ENCODE data around the gene SPACA4. TPM values are rescaled to one million over a fixed set of nuclear protein-coding genes. Genes with fewer than 3 reads are reported as not detected.

Gene SPACA4
- total RNA-seq, 1 experiment from 2014 or later: not detected

DNA sequence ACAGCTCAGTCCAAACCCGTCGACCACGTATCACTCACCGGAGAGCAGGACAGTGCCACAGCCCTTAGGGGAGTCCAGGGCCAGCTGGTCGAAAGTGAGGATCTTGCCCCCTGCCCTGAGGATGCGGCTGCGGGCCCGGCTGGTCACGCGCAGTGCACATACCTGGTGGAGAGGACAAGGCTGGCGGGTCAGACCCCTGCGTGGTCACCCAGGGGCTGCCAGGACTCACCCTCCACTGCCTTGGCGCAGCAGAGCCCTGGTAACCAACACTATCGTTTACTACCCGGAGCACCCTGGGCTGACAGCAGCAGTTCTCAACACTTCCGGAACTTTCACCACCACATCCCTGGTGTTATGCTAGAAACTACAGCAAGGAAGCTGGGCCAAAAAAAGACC lies 9.5 kb downstream of the SPACA4 start:
- POLR2A ChIA-PET: interaction anchor here (0.6 to 7.2 kb wide), 9 partner anchors 17 to 836 kb away, joined by 3 to 108 read pairs (median 5); partner anchors contain the start of genes CA11, DBP and PPP1R15A
- CTCF ChIA-PET: interaction anchor here (0.9 to 1.2 kb wide), 3 partner anchors 10 to 128 kb away, joined by 3 to 6 read pairs (median 4); no protein-coding TSS in a partner anchor
- peak overlapping the region; percentile 87 for H3K4me3 Mint-ChIP-seq (ENCODE audit: unreplicated experiment)

DNA sequence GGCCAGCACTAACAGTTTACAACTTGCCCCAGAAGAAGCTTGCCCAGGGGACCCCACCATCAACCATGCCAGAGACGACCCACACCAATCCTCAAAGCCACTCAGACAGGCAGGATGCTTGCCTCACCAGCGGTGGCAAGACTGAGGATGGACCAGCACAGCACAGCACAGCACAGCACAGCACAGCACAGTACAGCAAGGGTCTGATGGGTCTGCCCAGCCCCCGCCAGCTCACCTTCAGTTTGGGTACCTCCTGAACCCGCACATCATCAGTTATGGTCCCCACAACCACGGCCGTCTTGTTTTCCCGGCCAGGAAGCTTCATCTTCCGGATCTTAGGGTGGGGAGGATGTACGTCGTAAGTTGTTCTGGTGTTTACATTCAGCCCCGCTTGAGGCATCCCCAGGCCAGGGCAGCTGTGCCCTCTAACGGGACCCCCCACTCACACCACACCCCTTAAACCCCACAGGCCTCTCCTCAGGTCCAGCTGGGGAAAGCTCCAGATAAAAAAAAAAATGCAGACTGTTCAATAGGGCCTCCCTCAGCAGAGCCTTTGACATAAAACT lies 10.0 kb downstream of the SPACA4 start:
- TF ChIP-seq, protein P1, sequence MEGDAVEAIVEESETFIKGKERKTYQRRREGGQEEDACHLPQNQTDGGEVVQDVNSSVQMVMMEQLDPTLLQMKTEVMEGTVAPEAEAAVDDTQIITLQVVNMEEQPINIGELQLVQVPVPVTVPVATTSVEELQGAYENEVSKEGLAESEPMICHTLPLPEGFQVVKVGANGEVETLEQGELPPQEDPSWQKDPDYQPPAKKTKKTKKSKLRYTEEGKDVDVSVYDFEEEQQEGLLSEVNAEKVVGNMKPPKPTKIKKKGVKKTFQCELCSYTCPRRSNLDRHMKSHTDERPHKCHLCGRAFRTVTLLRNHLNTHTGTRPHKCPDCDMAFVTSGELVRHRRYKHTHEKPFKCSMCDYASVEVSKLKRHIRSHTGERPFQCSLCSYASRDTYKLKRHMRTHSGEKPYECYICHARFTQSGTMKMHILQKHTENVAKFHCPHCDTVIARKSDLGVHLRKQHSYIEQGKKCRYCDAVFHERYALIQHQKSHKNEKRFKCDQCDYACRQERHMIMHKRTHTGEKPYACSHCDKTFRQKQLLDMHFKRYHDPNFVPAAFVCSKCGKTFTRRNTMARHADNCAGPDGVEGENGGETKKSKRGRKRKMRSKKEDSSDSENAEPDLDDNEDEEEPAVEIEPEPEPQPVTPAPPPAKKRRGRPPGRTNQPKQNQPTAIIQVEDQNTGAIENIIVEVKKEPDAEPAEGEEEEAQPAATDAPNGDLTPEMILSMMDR (IDR thresholded peaks at IDR 0.05; ENCODE audit: unreplicated experiment): no peak
- no TSS peak for BruUV-seq (replicated peaks)
- Mint-ChIP-seq H3K4me3 (ENCODE audit: unreplicated experiment) (peak overlapping the region; percentile 87), H3K9me3 (ENCODE audit: unreplicated experiment) (no peaks in the 10 kb centered on the region), H3K27ac (ENCODE audit: low read depth, unreplicated experiment) (peak overlapping the region; percentile 96), H3K36me3 (ENCODE audit: insufficient read depth, unreplicated experiment) (peaks cover 69% of the 10 kb centered on the region), H3K27me3 (ENCODE audit: insufficient read depth, unreplicated experiment) (no peaks in the 10 kb centered on the region), H3K4me1 (ENCODE audit: insufficient read depth, unreplicated experiment) (peaks cover 44% of the 10 kb centered on the region)
- no peak for DNase-seq (ENCODE audit: unreplicated experiment)
- POLR2A ChIA-PET: interaction anchor here (0.5 to 7.2 kb wide), 12 partner anchors 16 to 1252 kb away, joined by 3 to 108 read pairs (median 4); partner anchors contain the start of genes CA11, DBP, PPP1R15A and SYNGR4
- CTCF ChIA-PET: interaction anchor here (0.5 to 1.5 kb wide), 9 partner anchors 10 to 958 kb away, joined by 3 to 6 read pairs (median 3); no protein-coding TSS in a partner anchor
- intact Hi-C loops (cut with micrococcal nuclease): no loop called here

More for the DNA sequence above, 9.5 kb downstream of the SPACA4 start:
- Mint-ChIP-seq H3K9me3 (ENCODE audit: unreplicated experiment) (no peaks in the 10 kb centered on the region), H3K27ac (ENCODE audit: low read depth, unreplicated experiment) (no peak overlapping the region), H3K36me3 (ENCODE audit: insufficient read depth, unreplicated experiment) (peaks cover 64% of the 10 kb centered on the region), H3K27me3 (ENCODE audit: insufficient read depth, unreplicated experiment) (no peaks in the 10 kb centered on the region), H3K4me1 (ENCODE audit: insufficient read depth, unreplicated experiment) (peaks cover 44% of the 10 kb centered on the region)
- TF ChIP-seq, protein P1 (IDR thresholded peaks at IDR 0.05; ENCODE audit: unreplicated experiment): no peak
- intact Hi-C loops (cut with micrococcal nuclease): no loop called here
- DNase-seq (ENCODE audit: unreplicated experiment): no peak
- no TSS peak for BruUV-seq (replicated peaks)

DNA sequence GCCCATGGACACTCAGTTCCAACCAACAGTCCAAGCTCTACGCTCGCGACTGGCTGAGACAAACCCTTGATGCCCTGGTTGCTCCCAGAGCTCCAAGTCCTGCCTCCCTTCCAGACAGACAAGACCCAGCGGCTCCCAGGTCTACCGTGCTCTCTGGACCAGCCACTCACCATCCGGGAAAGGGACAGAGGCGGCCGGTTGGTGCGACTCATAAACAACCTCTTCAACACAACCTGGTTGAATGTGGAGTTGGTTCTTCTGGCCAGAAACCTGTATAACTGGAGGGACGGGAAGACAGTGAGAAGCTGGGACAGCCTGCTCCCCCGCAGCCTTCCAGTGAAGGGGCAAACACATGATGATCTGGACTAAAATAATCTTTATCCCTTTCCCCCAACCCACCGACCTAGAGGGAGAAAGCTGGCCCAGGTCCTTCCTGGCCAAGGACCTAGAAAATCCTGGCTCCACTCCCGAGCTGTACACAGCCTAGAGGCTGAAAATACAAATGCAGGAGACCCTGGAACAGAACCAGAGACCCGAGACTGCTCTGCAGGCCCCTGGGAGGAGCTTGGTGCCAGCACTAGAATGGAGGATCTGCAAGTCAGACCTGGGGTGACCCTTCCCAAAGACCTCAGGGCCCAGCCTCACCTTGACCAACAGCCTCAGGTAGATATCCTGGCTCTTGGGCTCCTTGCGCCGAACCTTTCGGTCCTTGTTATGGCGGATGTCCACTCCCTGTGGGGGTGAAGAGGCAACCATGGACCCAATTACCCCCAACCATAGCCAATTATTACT lies 10.8 kb downstream of the SPACA4 start:
- BruUV-seq (replicated peaks): no TSS peak
- peak overlapping the region; percentile 96 for H3K27ac Mint-ChIP-seq (ENCODE audit: low read depth, unreplicated experiment)
- no peaks in the 10 kb centered on the region for H3K27me3 Mint-ChIP-seq (ENCODE audit: insufficient read depth, unreplicated experiment)
- H3K4me1 Mint-ChIP-seq (ENCODE audit: insufficient read depth, unreplicated experiment): peaks cover 46% of the 10 kb centered on the region
- intact Hi-C loops (cut with micrococcal nuclease): no loop called here
- peaks cover 70% of the 10 kb centered on the region for H3K36me3 Mint-ChIP-seq (ENCODE audit: insufficient read depth, unreplicated experiment)
- TF ChIP-seq, protein P1 (IDR thresholded peaks at IDR 0.05; ENCODE audit: unreplicated experiment): no peak
- CTCF ChIA-PET: interaction anchor here (0.6 to 1.5 kb wide), 7 partner anchors 11 to 761 kb away, joined by 3 to 6 read pairs (median 4); no protein-coding TSS in a partner anchor
- H3K9me3 Mint-ChIP-seq (ENCODE audit: unreplicated experiment): no peaks in the 10 kb centered on the region
- DNase-seq (ENCODE audit: unreplicated experiment): peak; percentile 34
- H3K4me3 Mint-ChIP-seq (ENCODE audit: unreplicated experiment): peak overlapping the region; percentile 87
- POLR2A ChIA-PET: interaction anchor here (0.6 to 7.2 kb wide), 10 partner anchors 9 to 376 kb away, joined by 3 to 108 read pairs (median 6); partner anchors contain the start of genes CA11, DBP, GYS1 and PPP1R15A

Measured in MCF 10A (cell line).